HEK293T (cell line): Measurements from ENCODE around the gene PELI2.

Experiments used
- CTCF ChIA-PET: fragments of 350-600 bp; formaldehyde crosslinking; extraction: SDS; loops from one replicate; lab custom pipeline; 2021; ENCODE audit warnings: antibody characterized with exemption, inconsistent platforms; lab: Yijun Ruan, JAX
- POLR2A ChIA-PET: fragments of 350-600 bp; formaldehyde crosslinking; extraction: SDS; loops from one replicate; lab custom pipeline; 2020; ENCODE audit warnings: antibody characterized with exemption, inconsistent platforms; lab: Yijun Ruan, JAX
- DNase-seq: peaks from one replicate; pipeline ENCODE4 v3.0.0; 2012; ENCODE audit warnings: mixed read lengths; ENCODE audit errors: extremely low spot score
- ARNT ChIP-seq: fragments of 450-650 bp; IDR thresholded peaks from 2 replicates; pipeline ENCODE4 v1.6.1; 2017; ENCODE audit warnings: mild to moderate bottlenecking
- BHLHE40 ChIP-seq: fragments of 450-650 bp; IDR thresholded peaks from 2 replicates; pipeline ENCODE4 v1.6.1; 2016; ENCODE audit warnings: mild to moderate bottlenecking, moderate library complexity, borderline replicate concordance
- CTBP1 ChIP-seq: fragments of 450-650 bp; IDR thresholded peaks from 2 replicates; pipeline ENCODE4 v1.6.1; 2016; ENCODE audit warnings: borderline replicate concordance
- ELF4 ChIP-seq: fragments of 450-650 bp; IDR thresholded peaks from 2 replicates; pipeline ENCODE4 v1.6.1; 2017; ENCODE audit warnings: antibody characterized with exemption
- FOXA1 ChIP-seq: fragments of 450-650 bp; IDR thresholded peaks from 2 replicates; pipeline ENCODE4 v1.6.1; 2016; ENCODE audit warnings: mild to moderate bottlenecking
- FOXK2 ChIP-seq: fragments of 450-650 bp; IDR thresholded peaks from 2 replicates; pipeline ENCODE4 v1.6.1; 2016; ENCODE audit warnings: mild to moderate bottlenecking
- FOXM1 ChIP-seq: fragments of 450-650 bp; IDR thresholded peaks from 2 replicates; pipeline ENCODE4 v1.6.1; 2017; ENCODE audit warnings: mild to moderate bottlenecking, borderline replicate concordance
- HDGF ChIP-seq: fragments of 450-650 bp; IDR thresholded peaks from 2 replicates; pipeline ENCODE4 v1.6.1; 2017; ENCODE audit warnings: antibody characterized with exemption, borderline replicate concordance
- L3MBTL2 ChIP-seq: fragments of 450-650 bp; conservative IDR thresholded peaks from 2 replicates; pipeline ENCODE4 v1.6.1; 2016; ENCODE audit warnings: mild to moderate bottlenecking
- LEF1 ChIP-seq: fragments of 450-650 bp; IDR thresholded peaks from 2 replicates; pipeline ENCODE4 v1.6.1; 2017; ENCODE audit warnings: mild to moderate bottlenecking, borderline replicate concordance
- NFRKB ChIP-seq: fragments of 450-650 bp; IDR thresholded peaks from 2 replicates; pipeline ENCODE4 v1.6.1; 2016; ENCODE audit warnings: mild to moderate bottlenecking, moderate library complexity
- SP1 ChIP-seq: fragments of 450-650 bp; IDR thresholded peaks from 2 replicates; pipeline ENCODE4 v1.6.1; 2017
- SUZ12 ChIP-seq: fragments of 450-650 bp; IDR thresholded peaks from 2 replicates; pipeline ENCODE4 v1.6.1; 2016; ENCODE audit warnings: mild to moderate bottlenecking
- TARDBP ChIP-seq: fragments of 450-650 bp; IDR thresholded peaks from 2 replicates; pipeline ENCODE4 v1.6.1; 2016
- ZNF384 ChIP-seq: fragments of 450-650 bp; IDR thresholded peaks from 2 replicates; pipeline ENCODE4 v1.6.1; 2016
- TF ChIP-seq, protein P1 (sequence below): fragments of 450-650 bp; IDR thresholded peaks from 2 replicates; pipeline ENCODE4 v1.6.1; 2016

PELI2 gene

DNA sequence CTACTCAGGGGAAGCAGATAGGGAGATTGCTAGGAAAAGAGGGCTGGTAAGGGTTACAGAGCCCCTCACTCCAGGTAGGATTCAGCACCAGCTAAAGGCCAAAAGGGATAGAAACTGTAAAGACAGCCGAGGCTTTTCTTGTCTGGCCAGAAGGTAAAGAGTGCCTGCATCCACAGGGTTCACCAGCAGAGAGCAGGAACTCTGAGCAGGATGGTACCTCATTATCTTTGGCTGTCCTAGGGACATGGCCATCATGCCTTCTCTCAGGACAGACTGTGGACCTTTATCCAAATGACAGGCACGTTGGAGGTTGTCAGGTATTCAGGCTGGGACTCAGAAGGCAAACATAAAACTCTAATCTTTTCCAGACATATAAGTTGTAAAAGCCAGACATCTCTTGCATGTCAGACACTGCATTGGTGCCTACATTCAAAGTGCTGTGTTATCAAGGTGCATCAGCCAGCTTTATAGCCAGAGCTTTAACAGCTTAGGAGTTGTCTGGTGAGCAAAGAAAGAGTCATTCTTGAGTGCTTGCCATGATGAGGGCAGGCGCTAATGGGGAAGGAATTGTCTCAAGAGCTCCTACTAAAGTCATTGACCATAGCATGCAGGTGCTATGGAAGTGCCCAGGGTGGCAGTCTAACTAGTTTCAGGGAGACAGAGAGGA, 89.5 kb downstream of the PELI2 start:
- CTCF ChIA-PET = no interaction called here
- no peak for DNase-seq
- POLR2A ChIA-PET = no interaction called here
- TF ChIP-seq ARNT (no peak), SUZ12 (no peak), HDGF (no peak), SP1 (no peak)

DNA sequence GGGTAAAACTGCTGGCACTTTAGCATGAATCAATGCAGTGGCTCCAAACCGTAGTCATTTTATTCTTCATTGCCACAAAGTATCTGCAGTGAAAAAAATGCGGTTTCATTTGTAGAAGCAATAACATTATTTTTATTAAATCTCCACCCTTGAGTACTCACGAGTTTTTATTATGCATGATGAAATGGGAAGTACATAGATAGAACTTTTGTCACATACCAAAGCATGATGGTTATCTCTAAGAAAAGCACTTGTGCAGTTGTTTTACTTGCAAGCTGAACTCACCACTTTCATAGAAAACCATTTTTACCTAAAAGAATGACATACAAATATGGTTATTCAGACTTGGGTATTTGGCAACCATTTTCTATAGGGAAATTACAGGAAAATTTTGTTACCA, 90.3 kb downstream of the PELI2 start:
- TF ChIP-seq LEF1 (no peak), ZNF384 (no peak), L3MBTL2 (no peak), NFRKB (no peak), SP1 (no peak), SUZ12 (no peak), HDGF (no peak), FOXM1 (no peak), ARNT (no peak)
- DNase-seq = no peak
- ChIA-PET CTCF (no interaction called here), POLR2A (no interaction called here)

DNA sequence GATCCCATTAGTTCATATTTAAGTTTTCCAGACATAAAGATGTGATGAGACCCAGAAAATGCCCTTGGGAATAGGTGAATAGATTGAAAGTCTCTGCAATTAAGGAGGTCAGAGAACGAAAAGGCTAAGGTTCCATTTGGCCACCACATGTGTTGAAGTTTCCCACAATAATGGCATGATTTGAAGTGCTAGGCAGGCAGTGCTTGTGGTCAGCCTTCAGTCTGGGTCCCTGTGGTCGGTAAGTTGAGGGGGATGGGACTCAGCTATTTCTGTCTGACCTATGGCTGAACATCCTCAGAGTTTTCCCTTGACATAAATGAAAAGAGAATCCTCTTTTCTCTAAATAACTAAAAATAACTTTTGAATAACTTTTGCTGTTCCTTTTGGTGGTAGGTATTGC, 92.4 kb downstream of the PELI2 start:
- DNase-seq = no peak
- ChIA-PET POLR2A (no interaction called here), CTCF (no interaction called here)
- TF ChIP-seq LEF1 (no peak), SUZ12 (no peak), ZNF384 (no peak), ARNT (no peak), CTBP1 (no peak), FOXM1 (no peak), TARDBP (no peak), FOXA1 (no peak), FOXK2 (no peak), NFRKB (no peak), L3MBTL2 (no peak), BHLHE40 (no peak), SP1 (no peak), HDGF (no peak), ELF4 (no peak)
- TF ChIP-seq, protein P1, sequence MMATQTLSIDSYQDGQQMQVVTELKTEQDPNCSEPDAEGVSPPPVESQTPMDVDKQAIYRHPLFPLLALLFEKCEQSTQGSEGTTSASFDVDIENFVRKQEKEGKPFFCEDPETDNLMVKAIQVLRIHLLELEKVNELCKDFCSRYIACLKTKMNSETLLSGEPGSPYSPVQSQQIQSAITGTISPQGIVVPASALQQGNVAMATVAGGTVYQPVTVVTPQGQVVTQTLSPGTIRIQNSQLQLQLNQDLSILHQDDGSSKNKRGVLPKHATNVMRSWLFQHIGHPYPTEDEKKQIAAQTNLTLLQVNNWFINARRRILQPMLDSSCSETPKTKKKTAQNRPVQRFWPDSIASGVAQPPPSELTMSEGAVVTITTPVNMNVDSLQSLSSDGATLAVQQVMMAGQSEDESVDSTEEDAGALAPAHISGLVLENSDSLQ = no peak

DNA sequence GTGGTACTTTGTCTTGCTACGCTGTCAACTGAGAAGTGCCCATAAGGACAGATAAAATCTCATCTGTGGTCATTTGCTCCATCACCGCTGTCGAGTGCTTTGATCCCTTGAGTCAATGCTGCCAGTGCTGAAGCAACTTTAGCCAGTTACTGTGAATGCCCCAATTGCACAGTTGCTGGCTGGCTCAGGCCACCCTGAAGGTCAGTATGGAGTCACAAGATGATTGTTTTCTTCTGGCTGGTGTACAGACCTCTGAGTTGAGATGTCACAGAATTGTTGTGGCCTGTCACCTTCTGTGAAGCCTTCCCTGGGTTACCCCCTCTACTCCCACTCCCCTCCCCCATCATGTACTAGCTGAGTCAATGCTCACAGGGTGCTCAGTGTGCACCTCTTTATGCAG, 92.9 kb downstream of the PELI2 start:
- DNase-seq = no peak
- TF ChIP-seq HDGF (no peak), L3MBTL2 (no peak), TARDBP (no peak), SUZ12 (no peak), SP1 (no peak), ZNF384 (no peak), NFRKB (no peak), FOXM1 (no peak), ELF4 (no peak), FOXK2 (no peak), BHLHE40 (no peak), ARNT (no peak), LEF1 (no peak), CTBP1 (no peak)
- TF ChIP-seq, protein P1 = no peak
- ChIA-PET CTCF (interaction anchor here (0.7 kb wide), 1 partner anchor 279 kb away, joined by 3 read pairs; no protein-coding TSS in a partner anchor), POLR2A (no interaction called here)

DNA sequence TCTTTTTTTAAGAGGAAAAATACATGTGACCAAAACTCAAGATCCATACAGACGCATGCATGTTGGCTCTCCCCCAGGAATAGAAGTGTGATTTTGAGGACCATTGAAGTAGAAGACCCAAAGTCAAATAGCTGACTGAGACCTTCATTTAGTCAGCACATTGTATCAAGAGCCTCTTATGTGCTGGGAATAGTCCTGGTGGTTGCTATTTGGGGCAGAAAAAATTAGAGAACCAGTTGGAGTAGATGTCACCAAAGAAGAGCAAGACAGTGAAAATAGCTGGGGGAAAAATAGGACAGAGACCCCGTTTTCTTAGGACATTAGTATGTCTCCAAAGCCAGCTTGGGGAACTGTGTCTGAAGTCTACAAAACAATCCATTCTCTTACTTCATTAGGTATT, 93.6 kb downstream of the PELI2 start:
- CTCF ChIA-PET = interaction anchor here (0.7 kb wide), 2 partner anchors 145 to 279 kb away, joined by 3 read pairs; no protein-coding TSS in a partner anchor

DNA sequence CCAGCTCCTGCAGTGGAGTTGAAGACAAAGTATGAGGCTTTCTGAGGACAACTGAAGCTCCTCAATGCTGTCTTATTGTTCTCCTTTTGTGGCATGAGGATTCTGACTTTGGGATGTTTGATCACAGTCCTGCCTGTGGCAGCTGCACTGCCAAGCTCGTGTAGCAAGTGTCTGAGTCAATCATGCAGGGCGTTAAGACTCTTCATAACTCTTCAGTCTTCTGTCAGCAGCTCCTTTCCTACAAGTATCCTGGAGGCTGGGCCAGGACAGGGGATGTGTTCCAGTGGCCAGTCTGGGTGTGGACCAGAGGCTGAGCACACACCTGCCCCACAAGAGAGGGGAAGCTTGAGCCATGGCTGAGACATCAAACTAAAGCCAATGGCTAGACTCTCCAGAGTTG, 94.3 kb downstream of the PELI2 start:
- TF ChIP-seq SP1 (no peak), FOXM1 (no peak)
- TF ChIP-seq, protein P1 = no peak
- CTCF ChIA-PET = no interaction called here
- no peak for DNase-seq
- POLR2A ChIA-PET = no interaction called here

More for the DNA sequence above, 93.6 kb downstream of the PELI2 start:
- DNase-seq = no peak
- POLR2A ChIA-PET = no interaction called here
- TF ChIP-seq L3MBTL2 (no peak), TARDBP (no peak), CTBP1 (no peak), HDGF (no peak), FOXK2 (no peak), BHLHE40 (no peak), ELF4 (no peak), ARNT (no peak), SUZ12 (no peak), LEF1 (no peak), FOXM1 (no peak), SP1 (no peak), FOXA1 (no peak), NFRKB (no peak), ZNF384 (no peak)
- TF ChIP-seq, protein P1 = no peak
